ENCODE measurements around the gene IFNK.

IFNK gene

GRCh38 chr9:27519466-27520465, 4.3 kb upstream of the IFNK start:
- no peak for TF ChIP-seq CTCF (conservative IDR thresholded peaks at IDR 0.05; ENCODE audit: low read depth, low read length)
- no peak for DNase-seq (ENCODE audit: low read depth)
- no peak overlapping the region for H3K4me3 ChIP-seq (ENCODE audit: low read depth, low read length)

- DNase-seq (ENCODE audit: low read depth) = no peak
- no peak for TF ChIP-seq CTCF (conservative IDR thresholded peaks at IDR 0.05; ENCODE audit: low read depth, low read length)
- no peak overlapping the region for H3K4me3 ChIP-seq (ENCODE audit: low read depth, low read length)
Measured at GRCh38 chr9:27520986-27521385, 3.1 kb upstream of the IFNK start.

GRCh38 chr9:27523141-27523540, 949 bp upstream of the IFNK start:
- no peak for DNase-seq (ENCODE audit: low read depth)
- no peak overlapping the region for H3K4me3 ChIP-seq (ENCODE audit: low read depth, low read length)
- no peak for TF ChIP-seq CTCF (conservative IDR thresholded peaks at IDR 0.05; ENCODE audit: low read depth, low read length)

GRCh38 chr9:27527702-27528075, 3.6 kb downstream of the IFNK start:
- DNase-seq (ENCODE audit: low read depth) = no peak
- peak overlapping the region; percentile 64 for H3K4me3 ChIP-seq (ENCODE audit: low read depth, low read length)
- no peak for TF ChIP-seq CTCF (conservative IDR thresholded peaks at IDR 0.05; ENCODE audit: low read depth, low read length)

- TF ChIP-seq CTCF (conservative IDR thresholded peaks at IDR 0.05; ENCODE audit: low read depth, low read length) = no peak
- H3K4me3 ChIP-seq (ENCODE audit: low read depth, low read length) = peak overlapping the region; percentile 64
- peak; percentile 76 for DNase-seq (ENCODE audit: low read depth)
Measured at GRCh38 chr9:27528076-27528885, 4.2 kb downstream of the IFNK start.

GRCh38 chr9:27528886-27529315, 4.8 kb downstream of the IFNK start:
- peak; percentile 35 for DNase-seq (ENCODE audit: low read depth)
- no peak for TF ChIP-seq CTCF (conservative IDR thresholded peaks at IDR 0.05; ENCODE audit: low read depth, low read length)
- peak overlapping the region; percentile 64 for H3K4me3 ChIP-seq (ENCODE audit: low read depth, low read length)
